Gastrocnemius medialis (tissue), 4 donors: ENCODE results near the gene GARNL3. TPM values are rescaled to one million over a fixed set of nuclear protein-coding genes. Genes with fewer than 3 reads are reported as not detected.

Experiments used
- ATAC-seq, 2 donors: fragments of 150-250 bp; one replicate each; pipeline ENCODE4 v1.9.1; 2016
- DNase-seq, 2 donors: peaks; one replicate each; pipeline ENCODE4 v3.0.0-alpha.2; 2019
- H3K27ac ChIP-seq, 4 donors: fragments of 200-600 bp; sonication (generic); 1 replicate in 1 of 4; 2 replicates in 3 of 4; pipeline ENCODE4 v1.5.1; 2016 to 2018; ENCODE audit warnings: mild to moderate bottlenecking in 2 of 4, moderate library complexity in 1 of 4
- H3K27me3 ChIP-seq, 3 donors: fragments of 200-600 bp; sonication (generic) in 2 of 3; 1 replicate in 1 of 3; 2 replicates in 2 of 3; pipeline versions ENCODE4 v1.5.1 to v1.6.0; 2016 to 2019; ENCODE audit warnings: mild to moderate bottlenecking in 1 of 3, moderate library complexity in 1 of 3
- H3K36me3 ChIP-seq, 2 donors: fragments of 200-600 bp; sonication (generic) in 1 of 2; one replicate each; pipeline ENCODE4 v1.5.1; 2017 to 2018
- H3K4me1 ChIP-seq, 2 donors: fragments of 200-600 bp; sonication (generic) in 1 of 2; one replicate each; pipeline ENCODE4 v1.5.1; 2016 to 2017; ENCODE audit warnings: mild to moderate bottlenecking in 2 of 2
- H3K4me3 ChIP-seq, 4 donors: fragments of 200-600 bp; sonication (generic) in 3 of 4; 1 replicate in 1 of 4; 2 replicates in 3 of 4; pipeline ENCODE4 v1.5.1; 2016 to 2019; ENCODE audit warnings: mild to moderate bottlenecking in 2 of 4
- H3K9me3 ChIP-seq, 3 donors: fragments of 200-600 bp; sonication (generic) in 2 of 3; 1 replicate in 1 of 3; 2 replicates in 2 of 3; pipeline ENCODE4 v1.5.1; 2016 to 2019
- CTCF ChIP-seq, 5 experiments: fragments of 450-650 bp in 3 of 5; fragments of 200-600 bp in 2 of 5; sonication (generic) in 2 of 5; IDR thresholded peaks in 4 of 5; conservative IDR thresholded peaks in 1 of 5; 1 replicate in 4 of 5; 2 replicates in 1 of 5; pipeline ENCODE4 v1.5.1; 2016 to 2019; ENCODE audit warnings: antibody characterized with exemption in 5 of 5, mild to moderate bottlenecking in 3 of 5, moderate library complexity in 3 of 5
- POLR2A ChIP-seq, 2 donors: fragments of 450-650 bp; IDR thresholded peaks; one replicate each; pipeline ENCODE4 v1.6.1; 2017; ENCODE audit warnings: antibody characterized with exemption in 2 of 2, mild to moderate bottlenecking in 2 of 2, moderate library complexity in 2 of 2
- in situ Hi-C, 4 donors: fragments of 200-750 bp; cut with MboI; loops; one replicate each; pipeline versions ENCODE4 v1.15.0 to v1.8.0; 2017; ENCODE audit warnings: low sequenced_read_pairs in 4 of 4
- intact Hi-C: fragments of 100-400 bp; cut with DNase I; formaldehyde crosslinking; loops from one replicate; pipeline ENCODE4 v1.15.1; 2023; ENCODE audit warnings: low total_unique reads
- total RNA-seq, 4 donors: library from RNA; depleted of rRNA; stranded (reverse); fragments of >200 nt; gene quantifications; one replicate each; pipeline versions ENCODE4 v1.1.0 to v1.2.3, GENCODE V29; 2016

The GARNL3 gene
- total RNA-seq, 4 donors from 2014 or later = 2.5 to 5.7 (median 3.0) TPM

DNA sequence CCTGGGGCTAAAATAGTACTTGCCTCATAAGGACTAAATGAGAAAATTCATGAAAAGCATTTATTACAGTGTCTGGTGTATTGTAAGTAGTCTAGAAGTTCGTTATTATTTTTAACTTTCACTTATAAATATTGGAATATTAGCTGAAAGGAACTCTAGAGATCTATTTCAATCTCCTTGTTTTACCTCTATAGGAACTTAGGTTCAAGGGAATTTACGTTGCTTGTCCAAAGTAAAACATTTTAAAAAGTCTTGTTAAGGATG lies 55.5 kb downstream of the GARNL3 start:
- Histone ChIP-seq H3K4me1 (peaks cover 23% of the 10 kb centered on the region in 2 donors), H3K27me3 (no peaks in the 10 kb centered on the region), H3K36me3 (no peaks in the 10 kb centered on the region), H3K27ac (peak overlapping the region in 3 of 4 donors; percentile 69 to 87 (median 75)), H3K4me3 (no peak overlapping the region), H3K9me3 (no peaks in the 10 kb centered on the region)
- TF ChIP-seq CTCF (IDR thresholded peaks at IDR 0.05 in 4 of 5, conservative IDR thresholded peaks at IDR 0.05 in 1 of 5) (no peak), POLR2A (IDR thresholded peaks at IDR 0.05) (no peak)
- in situ Hi-C loops (no loop called here), intact Hi-C loops (no loop called here)
- DNase-seq = no peak
- no peak for ATAC-seq

GRCh38 chr9:127323393-127323792 lies 58.8 kb downstream of the GARNL3 start:
- Histone ChIP-seq H3K4me1 (peaks cover 15 to 16% of the 10 kb centered on the region in 2 donors), H3K9me3 (no peaks in the 10 kb centered on the region), H3K4me3 (no peak overlapping the region), H3K27ac (no peak overlapping the region), H3K27me3 (no peaks in the 10 kb centered on the region), H3K36me3 (no peaks in the 10 kb centered on the region)
- TF ChIP-seq POLR2A (IDR thresholded peaks at IDR 0.05) (no peak), CTCF (IDR thresholded peaks at IDR 0.05 in 4 of 5, conservative IDR thresholded peaks at IDR 0.05 in 1 of 5) (no peak)
- in situ Hi-C loops = no loop called here
- intact Hi-C loops = no loop called here
- ATAC-seq = no peak
- no peak for DNase-seq

DNA sequence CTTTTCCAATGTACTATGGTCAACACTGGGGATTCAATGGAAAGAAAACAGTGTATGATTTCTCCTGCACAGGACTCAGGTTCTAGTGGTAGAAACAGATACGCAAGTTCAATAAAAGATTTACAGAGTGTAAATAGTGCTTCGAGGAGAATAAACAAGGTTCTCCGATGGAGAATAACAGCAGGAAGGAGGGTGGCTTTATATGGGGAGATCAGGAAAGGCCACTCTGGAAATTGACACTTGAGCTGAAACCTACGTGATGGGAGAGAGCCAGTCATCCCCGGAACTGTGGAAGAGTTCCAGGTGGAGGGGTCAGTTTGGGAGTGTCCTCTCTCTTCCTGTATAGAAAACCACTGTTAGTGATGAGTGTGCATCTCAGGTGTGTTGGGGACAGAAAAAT lies 65.9 kb downstream of the GARNL3 start:
- no peaks in the 10 kb centered on the region for H3K27me3 ChIP-seq
- no peaks in the 10 kb centered on the region for H3K9me3 ChIP-seq
- peaks cover 27 to 34% of the 10 kb centered on the region in 2 donors for H3K4me1 ChIP-seq
- intact Hi-C loops = no loop called here
- in situ Hi-C loops = no loop called here
- ATAC-seq (no peak), DNase-seq (no peak)
- H3K36me3 ChIP-seq = no peaks in the 10 kb centered on the region
- no peak overlapping the region for H3K27ac ChIP-seq
- TF ChIP-seq CTCF (IDR thresholded peaks at IDR 0.05 in 4 of 5, conservative IDR thresholded peaks at IDR 0.05 in 1 of 5) (no peak), POLR2A (IDR thresholded peaks at IDR 0.05) (no peak)
- no peak overlapping the region for H3K4me3 ChIP-seq

GRCh38 chr9:127333221-127334064 lies 68.9 kb downstream of the GARNL3 start:
- TF ChIP-seq CTCF (IDR thresholded peaks at IDR 0.05 in 4 of 5, conservative IDR thresholded peaks at IDR 0.05 in 1 of 5) (no peak), POLR2A (IDR thresholded peaks at IDR 0.05) (no peak)
- ATAC-seq = peak; percentile 51 to 61
- DNase-seq = peak; percentile 24 to 60
- intact Hi-C loops = loop anchor here (2.0 kb wide), 1 partner anchor 15 kb away; no protein-coding TSS in a partner anchor
- Histone ChIP-seq H3K27me3 (no peaks in the 10 kb centered on the region), H3K27ac (peak overlapping the region; percentile 77 to 92 (median 84)), H3K36me3 (no peaks in the 10 kb centered on the region), H3K4me3 (no peak overlapping the region), H3K4me1 (peaks cover 57 to 62% of the 10 kb centered on the region in 2 donors), H3K9me3 (no peaks in the 10 kb centered on the region)
- in situ Hi-C loops = no loop called here
